ENCODE data around the gene ATG10. TPM values are rescaled to one million over a fixed set of nuclear protein-coding genes. Genes with fewer than 3 reads are reported as not detected.

The ATG10 gene
- polyA plus RNA-seq, 1 of the 3 experiments (the other 2 are of a cell fraction), result 3.2 TPM

DNA sequence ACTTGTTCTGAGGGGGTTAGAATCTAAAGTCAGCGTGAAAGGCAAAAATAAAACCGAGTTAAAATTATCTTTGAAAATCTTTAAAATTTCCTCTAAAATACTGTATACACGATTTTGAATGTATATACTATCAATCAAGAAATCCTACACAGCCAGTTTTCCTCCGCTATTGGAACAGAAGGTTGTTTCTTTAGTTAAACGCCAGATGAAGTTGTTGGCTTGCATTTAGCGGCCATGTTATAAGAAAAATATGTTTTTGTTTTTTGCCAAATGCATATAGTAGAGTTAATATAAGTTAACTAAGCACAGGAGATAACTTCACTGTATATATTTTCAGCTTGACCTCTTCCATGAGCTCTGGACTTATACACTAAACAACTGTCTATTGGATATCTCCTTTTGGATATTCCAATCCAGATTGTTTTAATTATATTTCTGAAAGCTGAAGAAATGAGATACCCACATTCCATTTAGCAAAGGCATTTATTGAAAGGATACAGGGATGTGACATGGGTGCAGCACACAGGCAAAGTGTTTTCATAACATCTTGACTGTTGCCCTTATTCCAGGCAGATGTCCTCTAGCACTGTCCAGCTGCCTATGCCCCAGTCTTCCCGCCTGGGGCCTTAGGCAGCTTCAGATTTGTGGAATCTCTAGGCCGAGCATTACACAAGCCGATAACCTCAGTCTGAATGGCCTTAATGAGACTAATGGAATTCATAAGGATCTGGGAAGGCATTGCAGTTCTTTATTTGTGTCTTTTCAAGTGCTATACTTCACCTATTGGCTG, 10.0 kb upstream of the ATG10 start:
- no peak overlapping the region for H3K4me3 ChIP-seq (ENCODE audit: low read depth in 2 of 2, low read length in 1 of 2)
- H3K36me3 ChIP-seq (replicated peaks in 1 of 2; ENCODE audit: control insufficient read depth in 1 of 2, insufficient read depth in 2 of 2, low read length in 1 of 2), result no peaks in the 10 kb centered on the region
- no peaks in the 10 kb centered on the region for H3F3A ChIP-seq (replicated peaks; ENCODE audit: insufficient read depth)
- H3K27me3 ChIP-seq (ENCODE audit: insufficient read depth), result no peaks in the 10 kb centered on the region
- DNase-seq, result no peak
- no peak overlapping the region for H2AFZ ChIP-seq (ENCODE audit: low read depth)
- no peaks in the 10 kb centered on the region for H3K79me2 ChIP-seq (ENCODE audit: insufficient read depth)
- H3K9me3 ChIP-seq, result no peaks in the 10 kb centered on the region
- H3K9ac ChIP-seq, result no peak overlapping the region
- POLR2A ChIA-PET, result no interaction called here
- no peaks in the 10 kb centered on the region for H3K9me2 ChIP-seq
- H3K4me2 ChIP-seq, result no peak overlapping the region
- TF ChIP-seq NRF1 (IDR thresholded peaks at IDR 0.05; ENCODE audit: low read depth, low read length) (no peak), EP300 (IDR thresholded peaks at IDR 0.05; ENCODE audit: borderline replicate concordance in 1 of 2, low read depth in 1 of 2, low read length in 1 of 2) (no peak), POLR2AphosphoS5 (IDR thresholded peaks at IDR 0.05; ENCODE audit: low read depth, low read length) (no peak), GATA2 (CRISPR knock-in tag; IDR thresholded peaks at IDR 0.05) (no peak), ELF1 (IDR thresholded peaks at IDR 0.05) (no peak), RAD21 (IDR thresholded peaks at IDR 0.05; ENCODE audit: low read length) (no peak), EZH2phosphoT487 (IDR thresholded peaks at IDR 0.05; ENCODE audit: borderline replicate concordance, low read depth) (no peak), CTCF (IDR thresholded peaks at IDR 0.05) (no peak), SMC3 (IDR thresholded peaks at IDR 0.05; ENCODE audit: low read depth, low read length) (no peak), SIN3A (IDR thresholded peaks at IDR 0.05; ENCODE audit: borderline replicate concordance, low read depth, low read length) (no peak), USF1 (IDR thresholded peaks at IDR 0.05; ENCODE audit: borderline replicate concordance, low read depth) (no peak), FOXJ3 (CRISPR knock-in tag; IDR thresholded peaks at IDR 0.05) (no peak), RXRA (IDR thresholded peaks at IDR 0.05; ENCODE audit: borderline replicate concordance, low read depth) (no peak)
- H4K20me1 ChIP-seq (ENCODE audit: insufficient read depth), result no peaks in the 10 kb centered on the region
- peaks cover 0 to 2% of the 10 kb centered on the region in 2 experiments; a peak in 1 of 4 replicates for H3K4me1 ChIP-seq (ENCODE audit: control insufficient read depth in 1 of 2, insufficient read depth in 2 of 2, low read depth in 1 of 2, low read length in 1 of 2)
- CTCF ChIA-PET, result no interaction called here
- H3K27ac ChIP-seq (ENCODE audit: low read depth in 2 of 2, low read length in 1 of 2), result no peak overlapping the region
- 82% methylated on average over 9 of the region's 9 CpGs for WGBS (ENCODE audit: low lambda C conversion rate)

DNA sequence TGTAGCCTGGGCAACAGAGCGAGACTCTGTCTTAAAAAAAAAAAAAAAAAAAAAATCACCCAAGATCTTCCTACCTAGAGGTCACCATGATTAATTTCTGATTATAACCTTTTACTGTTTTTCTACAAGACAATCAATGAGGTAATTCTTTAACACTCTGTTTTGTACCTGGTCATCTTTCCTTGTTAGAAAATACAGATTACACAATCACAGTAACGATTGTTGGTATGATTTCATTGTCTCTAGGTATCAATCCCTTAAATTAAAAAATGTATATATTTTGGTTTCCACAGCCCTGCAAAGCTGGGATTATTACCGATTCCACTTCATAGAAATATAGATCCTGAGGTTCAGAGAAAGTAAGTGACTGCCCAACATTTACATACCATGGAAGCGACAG, 8.3 kb upstream of the ATG10 start:
- Histone ChIP-seq H4K20me1 (ENCODE audit: insufficient read depth) (no peaks in the 10 kb centered on the region), H3K27ac (ENCODE audit: low read depth in 2 of 2, low read length in 1 of 2) (no peak overlapping the region), H3K4me3 (ENCODE audit: low read depth in 2 of 2, low read length in 1 of 2) (no peak overlapping the region), H3K4me1 (ENCODE audit: control insufficient read depth in 1 of 2, insufficient read depth in 2 of 2, low read depth in 1 of 2, low read length in 1 of 2) (peaks cover 0 to 2% of the 10 kb centered on the region in 2 experiments; a peak in 1 of 4 replicates), H3K4me2 (no peak overlapping the region), H3K79me2 (ENCODE audit: insufficient read depth) (no peaks in the 10 kb centered on the region), H3K27me3 (ENCODE audit: insufficient read depth) (no peaks in the 10 kb centered on the region), H3F3A (replicated peaks; ENCODE audit: insufficient read depth) (no peaks in the 10 kb centered on the region), H3K9me2 (no peaks in the 10 kb centered on the region), H3K9ac (no peak overlapping the region), H3K9me3 (no peaks in the 10 kb centered on the region), H2AFZ (ENCODE audit: low read depth) (no peak overlapping the region), H3K36me3 (replicated peaks in 1 of 2; ENCODE audit: control insufficient read depth in 1 of 2, insufficient read depth in 2 of 2, low read length in 1 of 2) (no peaks in the 10 kb centered on the region)
- DNase-seq, result no peak
- 89% methylated on average over 4 of the region's 4 CpGs for WGBS (ENCODE audit: low lambda C conversion rate)
- ChIA-PET POLR2A (no interaction called here), CTCF (no interaction called here)
- TF ChIP-seq TCF12 (IDR thresholded peaks at IDR 0.05), result no peak
- TF ChIP-seq EP300 (IDR thresholded peaks at IDR 0.05; ENCODE audit: borderline replicate concordance in 1 of 2, low read depth in 1 of 2, low read length in 1 of 2), result no peak
- TF ChIP-seq, protein P1, sequence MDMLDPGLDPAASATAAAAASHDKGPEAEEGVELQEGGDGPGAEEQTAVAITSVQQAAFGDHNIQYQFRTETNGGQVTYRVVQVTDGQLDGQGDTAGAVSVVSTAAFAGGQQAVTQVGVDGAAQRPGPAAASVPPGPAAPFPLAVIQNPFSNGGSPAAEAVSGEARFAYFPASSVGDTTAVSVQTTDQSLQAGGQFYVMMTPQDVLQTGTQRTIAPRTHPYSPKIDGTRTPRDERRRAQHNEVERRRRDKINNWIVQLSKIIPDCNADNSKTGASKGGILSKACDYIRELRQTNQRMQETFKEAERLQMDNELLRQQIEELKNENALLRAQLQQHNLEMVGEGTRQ (IDR thresholded peaks at IDR 0.05; ENCODE audit: borderline replicate concordance, low read depth, low read length), result no peak
- no peak for TF ChIP-seq CHD2 (IDR thresholded peaks at IDR 0.05; ENCODE audit: low read length, partially characterized antibody)
- no peak for TF ChIP-seq FOXM1 (IDR thresholded peaks at IDR 0.05; ENCODE audit: low read depth)
- TF ChIP-seq TAF1 (IDR thresholded peaks at IDR 0.05; ENCODE audit: borderline replicate concordance, low read depth, low read length), result no peak
- TF ChIP-seq MXI1 (IDR thresholded peaks at IDR 0.05; ENCODE audit: low read depth, low read length), result no peak
